Left ventricle myocardium superior (tissue), 1 donor: Measurements from ENCODE around the gene PLBD2. TPM values are rescaled to one million over a fixed set of nuclear protein-coding genes. Genes with fewer than 3 reads are reported as not detected.

ENCODE experiments used
- ATAC-seq: fragments of 200-7000 bp; cut with Tn5 transposase; one replicate; pipeline ENCODE4 v1.9.1; 2020; ENCODE audit warnings: mild to moderate bottlenecking, moderate library complexity
- DNase-seq: peaks from one replicate; pipeline ENCODE4 v3.0.0-alpha.2; 2020
- intact Hi-C: fragments of 100-400 bp; cut with micrococcal nuclease; formaldehyde crosslinking; loops from one replicate; pipeline ENCODE4 v1.11.0; 2022
- long read RNA-seq: library from polyadenylated mRNA; unstranded; transcript quantifications from one replicate; pipeline ENCODE4 v2.0.0, GENCODE V29; 2021
- total RNA-seq: library from RNA; stranded (reverse); fragmentation: NEBNext Ultra II Directional; extraction: Animal tissue kit (Norgen Biotek cat#: 25700); gene quantifications from one replicate; pipeline ENCODE4 v1.2.1, GENCODE V29; 2021
- donor health status: DM: no; HTN: yes; CAD: no; lungs with severe emphysema.

PLBD2 gene, protein sequence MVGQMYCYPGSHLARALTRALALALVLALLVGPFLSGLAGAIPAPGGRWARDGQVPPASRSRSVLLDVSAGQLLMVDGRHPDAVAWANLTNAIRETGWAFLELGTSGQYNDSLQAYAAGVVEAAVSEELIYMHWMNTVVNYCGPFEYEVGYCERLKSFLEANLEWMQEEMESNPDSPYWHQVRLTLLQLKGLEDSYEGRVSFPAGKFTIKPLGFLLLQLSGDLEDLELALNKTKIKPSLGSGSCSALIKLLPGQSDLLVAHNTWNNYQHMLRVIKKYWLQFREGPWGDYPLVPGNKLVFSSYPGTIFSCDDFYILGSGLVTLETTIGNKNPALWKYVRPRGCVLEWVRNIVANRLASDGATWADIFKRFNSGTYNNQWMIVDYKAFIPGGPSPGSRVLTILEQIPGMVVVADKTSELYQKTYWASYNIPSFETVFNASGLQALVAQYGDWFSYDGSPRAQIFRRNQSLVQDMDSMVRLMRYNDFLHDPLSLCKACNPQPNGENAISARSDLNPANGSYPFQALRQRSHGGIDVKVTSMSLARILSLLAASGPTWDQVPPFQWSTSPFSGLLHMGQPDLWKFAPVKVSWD
- 34.4 TPM for total RNA-seq
- long read RNA-seq, full-length matches to known transcripts: 7 of 9 reads
- long read RNA-seq, partial matches to known transcripts: 1 of 9 reads
- long read RNA-seq, other reads (novel, unspliced or antisense): 1 of 9 reads

DNA sequence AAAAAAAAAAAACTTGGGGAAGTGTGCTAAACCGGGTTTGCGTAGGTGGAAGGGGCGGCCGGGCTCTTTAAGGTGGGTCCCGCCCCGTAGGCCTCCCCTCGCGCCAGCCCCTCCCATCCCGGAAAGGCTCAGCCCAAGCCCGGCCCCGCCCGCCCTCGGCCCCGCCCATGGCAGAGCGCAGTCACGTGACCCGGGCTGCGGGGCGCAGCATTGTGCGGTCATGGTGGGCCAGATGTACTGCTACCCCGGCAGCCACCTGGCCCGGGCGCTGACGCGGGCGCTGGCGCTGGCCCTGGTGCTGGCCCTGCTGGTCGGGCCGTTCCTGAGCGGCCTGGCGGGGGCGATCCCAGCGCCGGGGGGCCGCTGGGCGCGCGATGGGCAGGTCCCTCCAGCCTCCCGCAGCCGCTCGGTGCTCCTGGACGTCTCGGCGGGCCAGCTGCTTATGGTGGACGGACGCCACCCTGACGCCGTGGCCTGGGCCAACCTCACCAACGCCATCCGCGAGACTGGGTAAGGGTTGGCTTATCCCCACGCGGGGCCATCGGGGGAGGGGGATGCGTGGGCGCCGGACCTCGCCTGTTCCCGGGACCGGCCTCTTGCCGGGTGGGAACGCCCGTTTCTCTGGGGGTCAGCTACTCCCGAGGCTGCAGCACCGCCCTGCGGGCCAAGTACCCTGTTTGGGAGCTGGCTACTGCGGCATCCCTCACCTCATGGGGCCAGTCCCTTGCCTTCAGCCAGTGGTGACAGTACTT lies at the start of gene PLBD2:
Gene PLBD2 (plus strand): TSS at position 207 of the 752 bp plus-strand sequence. CDS start 14 bp downstream, at position 221.
- DNase-seq (peak; percentile 97), ATAC-seq (peak; percentile 96)
- intact Hi-C loops: no loop called here

DNA sequence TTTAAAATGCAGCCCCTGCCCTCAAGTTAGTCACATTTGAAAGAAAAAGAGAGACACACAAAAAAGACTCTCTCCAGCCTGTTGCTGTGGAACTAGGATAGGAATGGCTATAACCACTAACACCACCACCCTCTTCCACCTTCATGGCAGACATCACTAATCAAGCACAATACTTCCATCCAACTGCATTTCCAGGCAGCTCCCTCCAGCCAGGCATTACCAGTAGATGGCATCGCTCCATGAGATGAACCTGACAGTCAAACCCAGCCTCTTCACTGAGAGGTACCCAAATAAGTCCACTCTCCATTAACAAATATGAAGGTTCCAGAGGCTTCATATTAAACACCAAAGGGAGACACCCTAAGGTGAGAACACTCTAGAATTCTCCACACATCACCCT lies 47.9 kb upstream of the PLBD2 start:
- ATAC-seq: no peak
- intact Hi-C loops: loop anchor here (10.0 kb wide), 1 partner anchor 114 kb away; the partner anchor contains the start of gene SDSL
- DNase-seq: no peak

- ATAC-seq: no peak
- intact Hi-C loops: loop anchor here (10.0 kb wide), 1 partner anchor 111 kb away; the partner anchor contains the start of gene SDSL
Measured at GRCh38 chr12:113314121-113314529, 44.3 kb upstream of the PLBD2 start.

DNA sequence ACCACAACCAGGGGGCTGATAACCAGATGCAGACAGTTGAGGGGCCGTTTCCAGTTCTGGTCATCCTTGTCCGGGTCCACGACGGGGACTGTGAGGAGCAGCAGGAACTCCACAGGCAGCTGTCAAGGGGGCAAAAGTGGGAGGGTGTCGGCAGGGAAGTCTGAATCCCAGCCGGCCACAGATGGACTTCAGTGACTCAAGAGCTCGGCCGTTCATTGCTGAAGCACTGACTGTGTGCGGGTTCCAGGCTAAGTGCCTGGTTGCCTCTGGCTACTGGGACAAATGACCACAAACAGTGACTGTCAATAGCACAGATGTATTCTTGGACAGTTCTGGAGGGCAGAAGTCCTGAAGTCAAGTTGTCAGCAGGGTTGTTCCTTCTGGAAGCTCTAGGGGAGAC lies 43.0 kb upstream of the PLBD2 start:
- intact Hi-C loops: loop anchor here (10.0 kb wide), 1 partner anchor 109 kb away; the partner anchor contains the start of gene SDSL
- DNase-seq (no peak), ATAC-seq (peak; percentile 51)

More at GRCh38 chr12:113314121-113314529, 44.3 kb upstream of the PLBD2 start:
- DNase-seq: no peak

- ATAC-seq (no peak), DNase-seq (no peak)
- intact Hi-C loops: loop anchor here (10.0 kb wide), 1 partner anchor 109 kb away; the partner anchor contains the start of gene SDSL
Measured at GRCh38 chr12:113316155-113316554, 42.2 kb upstream of the PLBD2 start.

- intact Hi-C loops: loop anchor here (10.0 kb wide), 1 partner anchor 108 kb away; the partner anchor contains the start of gene SDSL
- no peak for DNase-seq
- no peak for ATAC-seq
Measured at GRCh38 chr12:113317122-113317521, 41.3 kb upstream of the PLBD2 start.

DNA sequence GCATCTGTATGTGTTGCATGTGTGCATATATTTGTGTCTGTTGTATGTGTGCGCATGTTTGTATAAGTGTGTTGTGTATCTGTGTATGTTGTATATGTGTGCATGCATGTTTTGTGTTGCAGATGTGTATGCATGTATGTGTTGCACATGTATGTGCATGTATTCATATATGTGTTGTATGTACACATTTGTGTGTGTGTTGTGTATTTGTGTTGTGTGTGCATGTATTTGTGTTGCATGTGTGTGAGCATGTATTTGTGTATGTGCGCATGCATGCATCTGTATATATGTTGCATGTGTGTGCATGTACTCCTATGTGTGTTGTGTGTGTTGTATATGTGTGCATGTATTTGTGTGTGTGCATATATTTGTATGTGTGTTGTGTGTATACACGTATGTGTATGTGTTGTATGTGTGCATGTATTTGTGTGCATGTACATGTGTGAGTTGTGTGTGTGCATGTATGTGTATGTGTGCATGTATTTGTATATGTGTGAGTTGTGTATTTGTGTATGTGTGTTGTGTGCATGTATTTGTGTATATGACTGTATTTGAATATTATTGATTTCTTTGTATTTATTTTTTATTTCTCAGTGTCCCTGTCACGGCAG lies 40.2 kb upstream of the PLBD2 start:
- intact Hi-C loops: loop anchor here (10.0 kb wide), 1 partner anchor 107 kb away; the partner anchor contains the start of gene SDSL
- DNase-seq: no peak
- no peak for ATAC-seq

DNA sequence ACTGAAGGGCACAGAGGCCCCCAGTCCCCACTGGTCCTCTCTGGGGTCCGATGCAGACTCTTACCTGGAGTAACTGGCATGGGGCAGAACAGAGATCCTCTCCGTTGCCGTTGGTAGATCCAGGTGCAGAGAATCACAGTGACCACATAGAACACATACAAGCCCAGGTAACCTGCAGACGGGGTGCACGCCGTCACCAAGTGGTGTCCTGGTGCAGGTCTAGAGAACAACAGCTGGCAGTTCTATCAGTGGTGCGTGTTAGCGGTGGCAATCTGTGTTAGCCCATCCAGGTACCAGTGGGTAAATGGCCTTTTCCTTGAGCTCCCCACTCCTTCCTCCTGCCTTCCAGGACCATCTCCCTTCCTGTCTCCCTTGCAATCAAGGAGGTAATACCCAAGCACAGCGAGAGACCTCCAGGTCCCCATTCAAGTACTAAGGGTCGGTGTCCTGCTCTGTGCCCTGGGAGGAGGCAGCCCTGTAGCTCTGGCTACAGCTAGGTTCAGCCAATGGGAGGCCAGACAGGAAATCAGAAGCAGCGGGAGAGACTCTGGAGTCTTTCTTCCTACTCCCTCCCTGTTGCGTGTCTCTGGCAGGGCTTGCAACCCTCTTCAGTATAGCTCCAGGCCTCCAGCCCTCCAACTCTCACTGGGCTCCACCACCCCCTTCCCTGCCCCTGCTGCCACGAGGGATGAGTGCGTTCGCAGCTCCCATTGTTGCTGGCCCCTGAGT lies 39.3 kb upstream of the PLBD2 start:
- ATAC-seq (no peak), DNase-seq (no peak)
- intact Hi-C loops: loop anchor here (10.0 kb wide), 1 partner anchor 106 kb away; the partner anchor contains the start of gene SDSL

DNA sequence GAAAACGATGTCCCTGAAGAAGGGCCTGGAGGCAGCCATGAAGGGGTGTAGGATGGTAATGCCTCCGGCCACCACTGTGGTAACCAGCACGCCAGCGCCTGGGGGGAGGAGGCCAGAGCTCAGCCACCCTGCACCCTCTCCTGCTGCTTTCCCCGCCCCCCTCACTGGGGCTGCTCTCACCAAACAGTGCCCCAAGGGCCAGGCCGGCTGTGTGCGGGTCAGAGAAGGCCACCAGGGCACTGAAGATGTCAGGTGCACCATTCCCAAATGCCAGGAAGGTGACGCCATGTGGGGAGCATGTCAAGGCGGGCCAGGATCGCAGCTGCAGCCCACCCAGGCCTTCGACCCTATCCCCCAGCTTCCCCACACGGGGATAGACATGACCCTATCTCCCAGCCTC lies 38.0 kb upstream of the PLBD2 start:
- intact Hi-C loops: no loop called here
- no peak for DNase-seq
- ATAC-seq: no peak

DNA sequence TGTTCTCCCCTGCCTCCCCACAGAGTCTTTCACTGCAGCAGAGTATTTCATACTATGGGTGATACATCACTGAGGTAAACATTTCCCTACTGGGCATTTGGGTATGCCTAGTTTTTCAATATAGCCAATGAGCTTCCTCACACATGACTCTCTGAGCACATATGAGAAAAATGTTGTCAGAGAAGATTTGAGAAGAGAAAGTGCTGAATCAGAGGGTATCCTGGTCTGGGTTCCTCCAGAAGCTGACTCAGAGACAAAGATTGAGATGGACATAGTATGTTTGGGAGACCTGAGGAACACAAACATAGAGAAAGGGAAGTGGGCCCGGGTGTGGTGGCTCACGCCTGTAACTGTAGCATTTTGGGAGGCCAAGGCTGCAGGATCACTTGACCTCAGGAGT lies 36.0 kb upstream of the PLBD2 start:
- intact Hi-C loops: no loop called here
- DNase-seq (no peak), ATAC-seq (no peak)

- peak; percentile 77 for ATAC-seq
- DNase-seq: peak; percentile 76
Measured at GRCh38 chr12:113325916-113326315, 32.5 kb upstream of the PLBD2 start.

DNA sequence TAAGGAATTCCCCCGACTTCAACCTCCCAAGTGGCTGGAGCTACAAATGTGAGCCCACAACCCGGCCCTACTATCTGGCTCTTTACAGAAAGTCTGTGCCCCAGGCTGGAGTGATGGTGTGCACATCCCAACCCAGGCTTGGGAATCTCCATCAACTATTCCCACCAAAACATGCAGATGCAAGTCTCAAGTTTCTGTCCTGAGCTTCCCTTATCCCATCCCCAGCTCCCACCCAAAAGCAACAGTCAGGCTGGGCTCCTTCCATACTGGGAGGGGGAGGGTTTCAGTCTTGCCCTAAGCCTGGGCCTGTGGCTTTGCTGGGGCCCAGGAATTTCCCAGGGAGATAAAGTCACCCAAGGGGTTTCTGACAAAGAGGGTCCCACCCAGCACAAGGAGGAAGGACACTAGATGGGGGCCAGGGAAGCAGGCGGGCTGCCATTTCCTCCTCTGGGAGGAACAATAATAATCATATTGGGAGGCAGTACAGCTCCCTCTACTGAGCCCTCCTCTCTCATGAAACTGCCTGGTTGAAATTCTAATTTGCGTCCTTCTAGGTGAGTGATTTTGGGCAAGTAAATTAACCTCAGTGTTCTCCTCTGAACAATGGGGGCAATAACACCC lies 31.5 kb upstream of the PLBD2 start:
- DNase-seq (no peak), ATAC-seq (peak; percentile 57)
- intact Hi-C loops: no loop called here

More at GRCh38 chr12:113325916-113326315, 32.5 kb upstream of the PLBD2 start:
- intact Hi-C loops: no loop called here

DNA sequence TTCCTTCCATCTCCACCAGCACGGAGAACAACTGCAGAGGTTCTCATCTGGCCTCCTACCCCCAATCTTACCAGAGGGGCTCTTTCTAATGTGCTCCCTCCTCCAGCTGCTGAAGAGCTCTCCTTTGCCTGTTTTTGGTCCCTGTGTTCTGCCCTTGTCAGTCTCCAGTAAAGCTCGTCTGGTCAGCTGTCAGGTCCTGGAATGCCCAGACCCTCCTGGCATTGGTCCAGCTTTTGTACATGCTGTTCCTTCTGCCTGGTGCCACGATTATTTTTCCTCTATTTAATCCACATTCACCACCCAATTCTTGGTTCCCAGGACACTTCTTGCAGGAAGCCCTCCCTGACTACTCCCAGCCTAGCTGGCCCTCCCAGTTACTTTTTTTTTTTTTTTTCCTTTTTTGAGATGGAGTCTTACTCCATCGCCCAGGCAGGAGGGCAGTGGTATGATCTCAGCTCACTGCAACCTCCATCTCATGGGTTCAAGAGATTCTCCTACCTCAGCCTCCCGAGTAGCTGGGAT lies 30.0 kb upstream of the PLBD2 start:
- no peak for DNase-seq
- intact Hi-C loops: no loop called here
- no peak for ATAC-seq

DNA sequence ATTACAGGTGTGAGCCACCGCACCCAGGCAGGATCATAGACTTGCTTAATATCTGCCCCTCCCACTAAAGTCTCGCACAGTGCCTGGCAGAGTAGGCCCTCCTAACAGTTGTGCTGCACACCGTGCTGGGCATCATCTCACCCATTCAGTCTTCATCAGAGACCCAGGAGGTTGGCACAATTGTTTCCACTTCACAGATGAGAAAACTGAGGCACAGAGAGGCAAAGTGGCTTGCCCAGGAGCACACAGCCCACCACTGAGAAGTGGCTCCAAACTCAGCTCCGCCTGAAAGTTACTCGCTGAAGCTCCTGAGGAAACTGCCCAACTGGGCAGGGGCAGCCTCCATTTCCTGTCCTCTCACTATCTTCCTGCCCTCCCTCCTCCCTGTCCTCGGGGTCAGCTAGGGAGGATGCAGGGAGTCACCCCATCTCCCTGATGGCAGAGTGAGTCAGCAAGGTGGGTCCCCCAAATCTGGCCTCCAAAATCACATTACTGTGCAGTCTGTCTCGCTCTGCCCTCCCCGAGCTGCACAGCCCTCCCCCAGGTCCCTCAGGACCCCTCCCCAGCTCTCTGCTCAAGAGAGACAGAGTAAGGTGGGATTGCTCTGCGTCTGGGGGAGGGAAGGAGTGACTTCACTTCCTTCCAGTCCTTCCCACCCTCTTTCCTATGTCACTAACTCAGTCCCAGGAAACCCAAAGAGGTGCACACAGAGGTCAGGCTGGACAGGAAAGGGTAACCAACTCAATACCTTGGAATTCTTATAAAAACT lies 29.2 kb upstream of the PLBD2 start:
- intact Hi-C loops: no loop called here
- DNase-seq: no peak
- ATAC-seq: no peak

GRCh38 chr12:113329791-113330417 lies 28.5 kb upstream of the PLBD2 start:
- no peak for DNase-seq
- intact Hi-C loops: no loop called here
- no peak for ATAC-seq

- no peak for DNase-seq
- intact Hi-C loops: no loop called here
- no peak for ATAC-seq
Measured at GRCh38 chr12:113330505-113330904, 27.9 kb upstream of the PLBD2 start.
